GM12892 (cell line): Measurements from ENCODE around the gene TBC1D22A.

Experiments used
- POLR2A ChIP-seq: IDR thresholded peaks from 2 replicates; pipeline ENCODE4 v1.6.1; 2011; ENCODE audit warnings: low read depth, low read length, control low read depth
- POLR2AphosphoS5 ChIP-seq: IDR thresholded peaks from 2 replicates; pipeline ENCODE4 v1.6.1; 2011; ENCODE audit warnings: low read depth, low read length, control low read depth
- TAF1 ChIP-seq: IDR thresholded peaks from 2 replicates; pipeline ENCODE4 v1.6.1; 2011; ENCODE audit warnings: low read depth, mild to moderate bottlenecking, control low read depth, low read length, borderline replicate concordance

GRCh38 chr22:47128216-47128615, 365.8 kb downstream of the TBC1D22A start:
- TF ChIP-seq POLR2A (no peak), TAF1 (no peak), POLR2AphosphoS5 (no peak)
